IPS DF 4.7 (cell line): ENCODE data around the gene RBM20.

Experiments used
- DNase-seq: peaks from one replicate; pipeline ENCODE4 v3.0.0-alpha.2; 2013; ENCODE audit warnings: low spot score; ENCODE audit errors: extremely low read depth

Gene RBM20

DNA sequence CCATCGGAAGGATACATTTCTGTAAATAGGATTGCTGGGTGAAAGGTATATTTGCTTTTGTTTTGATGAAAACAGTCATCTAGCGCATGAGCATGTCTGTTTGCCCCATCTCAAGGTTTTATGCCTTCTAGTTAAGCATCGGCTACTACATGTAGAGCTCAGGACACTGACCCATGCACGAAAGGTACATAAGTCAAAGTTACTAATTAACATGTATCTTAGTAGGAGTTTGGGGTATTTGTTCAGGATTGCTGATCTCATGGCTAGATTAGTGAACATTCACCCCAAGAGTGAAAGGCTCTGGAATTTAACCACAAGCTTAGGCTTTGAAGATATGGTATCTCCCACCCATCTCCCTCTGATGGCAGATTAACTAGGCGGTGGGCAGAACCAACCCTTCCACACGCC lies 91.5 kb downstream of the RBM20 start:
- no peak for DNase-seq

GRCh38 chr10:110737886-110738634 lies 93.9 kb downstream of the RBM20 start:
- DNase-seq = no peak

GRCh38 chr10:110739811-110740271 lies 95.7 kb downstream of the RBM20 start:
- no peak for DNase-seq

DNA sequence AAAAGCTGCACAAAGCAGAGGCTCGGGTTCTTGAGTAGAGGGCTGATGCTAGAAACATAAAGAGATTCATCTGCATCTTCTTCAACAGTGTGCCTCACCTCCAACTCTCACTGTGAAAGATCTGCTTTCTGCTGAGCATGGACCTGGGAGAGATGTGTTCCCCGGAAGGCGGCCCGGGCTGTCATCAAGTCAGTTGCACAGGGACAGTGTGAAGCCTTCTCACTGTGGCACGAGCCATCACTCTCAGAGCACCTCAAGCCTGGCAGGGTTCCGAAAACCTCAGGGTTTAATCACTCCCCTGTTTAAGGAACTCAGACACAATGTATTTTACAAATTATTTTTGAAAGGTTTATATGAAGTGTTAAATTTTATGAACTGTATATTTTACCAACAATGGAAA lies 98.7 kb downstream of the RBM20 start:
- DNase-seq = no peak

- no peak for DNase-seq
Measured at GRCh38 chr10:110744782-110745181, 100.6 kb downstream of the RBM20 start.

- peak; percentile 44 for DNase-seq
Measured at GRCh38 chr10:110746254-110746826, 102.2 kb downstream of the RBM20 start.

GRCh38 chr10:110746969-110747608 lies 103.0 kb downstream of the RBM20 start:
- no peak for DNase-seq

GRCh38 chr10:110747609-110748464 lies 103.7 kb downstream of the RBM20 start:
- no peak for DNase-seq

DNA sequence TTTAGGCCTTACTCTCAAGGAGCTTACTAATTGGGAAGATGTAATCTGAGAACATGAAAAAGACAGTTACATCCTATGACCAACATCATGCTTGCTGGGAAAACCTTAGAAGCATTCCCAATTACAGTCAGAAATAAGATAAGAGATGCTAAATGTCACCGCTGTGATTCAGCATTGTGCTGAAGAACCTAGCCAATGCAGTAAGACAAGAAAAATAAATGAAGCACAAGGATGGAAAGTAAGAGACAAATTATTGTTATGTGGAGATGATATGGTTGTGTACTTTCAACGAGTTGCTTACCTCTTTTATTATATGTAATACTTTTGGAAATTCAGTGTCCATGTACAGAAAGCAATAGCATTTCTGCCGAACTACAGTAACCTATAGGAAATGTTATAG lies 104.8 kb downstream of the RBM20 start:
- no peak for DNase-seq

DNA sequence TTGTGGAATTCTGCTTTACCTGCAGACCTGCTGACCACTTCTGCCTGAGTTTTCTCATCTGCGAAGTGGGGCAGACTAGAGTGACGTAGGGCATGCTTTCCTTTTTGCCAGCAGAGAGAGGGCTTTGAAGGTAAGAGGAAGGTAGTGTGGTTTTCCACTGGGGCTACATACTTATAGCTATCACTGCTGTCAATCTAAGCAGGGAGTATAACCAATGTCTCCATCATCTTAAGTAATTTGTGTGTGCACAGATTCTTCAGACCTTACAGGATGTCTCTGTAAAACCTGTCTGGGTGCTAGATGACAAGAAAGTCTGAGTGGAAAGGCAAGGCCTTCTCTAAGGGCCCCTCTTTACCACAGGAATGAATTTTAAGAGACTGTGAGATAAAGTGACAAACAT lies 106.8 kb downstream of the RBM20 start:
- no peak for DNase-seq

DNA sequence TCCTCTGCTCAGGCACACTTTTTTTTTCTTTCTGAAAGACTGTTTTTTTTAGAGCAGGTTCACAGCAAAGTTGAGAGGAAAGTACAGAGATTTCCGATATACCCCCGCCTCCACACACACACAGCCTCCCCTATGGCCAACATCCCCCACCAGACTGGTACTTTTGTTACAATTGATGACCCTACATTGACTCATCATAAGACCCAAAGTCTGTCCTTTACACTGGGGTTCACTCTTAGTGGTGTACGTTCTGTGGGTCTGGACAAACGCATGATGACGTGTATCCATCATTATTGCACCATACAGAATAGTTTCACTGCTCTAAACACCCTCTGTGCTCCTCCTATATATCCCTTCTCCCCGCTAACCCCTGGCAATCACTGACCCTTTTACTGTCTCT lies 107.7 kb downstream of the RBM20 start:
- no peak for DNase-seq

- no peak for DNase-seq
Measured at GRCh38 chr10:110753462-110753861, 109.3 kb downstream of the RBM20 start.

- DNase-seq = no peak
Measured at GRCh38 chr10:110754375-110755105, 110.4 kb downstream of the RBM20 start.

- no peak for DNase-seq
Measured at GRCh38 chr10:110755781-110756180, 111.6 kb downstream of the RBM20 start.

GRCh38 chr10:110756876-110757275 lies 112.7 kb downstream of the RBM20 start:
- no peak for DNase-seq

DNA sequence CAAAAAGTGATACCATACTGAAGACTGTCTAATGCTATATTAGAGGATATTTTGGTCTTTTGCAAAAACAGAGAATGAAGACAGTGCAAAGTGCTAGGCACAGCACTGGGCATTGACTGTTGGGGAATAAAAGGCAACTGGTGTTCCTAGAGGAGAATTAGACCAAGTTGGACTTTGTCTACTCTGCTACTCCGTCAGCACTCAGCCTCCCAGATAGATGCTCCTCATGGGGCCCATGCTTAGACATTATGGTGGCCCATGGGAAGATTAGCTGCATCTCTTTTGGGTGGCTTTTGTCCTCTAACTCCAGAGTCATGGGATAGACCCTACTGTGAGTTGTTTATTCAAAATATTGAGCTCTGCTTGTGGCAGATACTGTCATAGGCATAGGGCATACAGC lies 113.5 kb downstream of the RBM20 start:
- no peak for DNase-seq

- no peak for DNase-seq
Measured at GRCh38 chr10:110758128-110758765, 114.1 kb downstream of the RBM20 start.

DNA sequence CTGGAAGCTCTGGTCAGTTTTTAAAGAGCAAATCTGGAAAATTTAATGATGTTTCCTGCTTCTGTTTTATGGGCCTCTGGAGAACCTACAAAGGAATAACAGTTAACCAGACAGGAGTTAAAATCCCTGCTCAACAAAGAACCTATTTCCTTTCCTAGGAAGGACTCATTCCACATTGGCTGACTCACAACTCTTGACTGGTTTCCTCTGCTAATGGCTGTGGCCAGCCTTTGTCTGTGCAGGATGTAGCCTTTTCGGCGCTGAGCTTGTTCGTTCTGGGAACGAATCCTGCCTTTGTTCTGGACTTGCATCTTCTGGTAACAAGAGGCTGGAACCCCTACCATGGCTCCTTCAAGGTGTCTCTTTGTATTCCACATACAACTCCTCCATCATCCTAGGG lies 114.8 kb downstream of the RBM20 start:
- no peak for DNase-seq

DNA sequence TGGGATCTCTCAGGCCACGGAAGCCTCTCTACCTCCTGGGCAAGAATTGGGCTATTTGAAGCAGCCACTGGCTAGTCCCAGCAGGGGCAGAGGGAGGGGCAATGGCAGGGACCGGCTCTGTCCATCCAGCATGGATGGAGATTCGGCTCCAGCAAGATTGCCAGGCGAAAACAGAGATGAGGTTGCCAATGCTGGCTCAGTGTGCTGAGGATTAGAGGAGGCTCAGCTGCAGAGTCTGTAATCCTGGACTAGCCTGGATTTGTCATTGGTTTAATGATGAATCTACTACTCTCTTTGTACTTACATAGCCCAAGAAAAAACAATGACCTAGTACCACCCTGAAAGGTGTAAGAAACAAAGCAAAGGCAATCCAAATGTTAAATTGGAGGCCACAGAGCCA lies 115.4 kb downstream of the RBM20 start:
- DNase-seq = no peak

DNA sequence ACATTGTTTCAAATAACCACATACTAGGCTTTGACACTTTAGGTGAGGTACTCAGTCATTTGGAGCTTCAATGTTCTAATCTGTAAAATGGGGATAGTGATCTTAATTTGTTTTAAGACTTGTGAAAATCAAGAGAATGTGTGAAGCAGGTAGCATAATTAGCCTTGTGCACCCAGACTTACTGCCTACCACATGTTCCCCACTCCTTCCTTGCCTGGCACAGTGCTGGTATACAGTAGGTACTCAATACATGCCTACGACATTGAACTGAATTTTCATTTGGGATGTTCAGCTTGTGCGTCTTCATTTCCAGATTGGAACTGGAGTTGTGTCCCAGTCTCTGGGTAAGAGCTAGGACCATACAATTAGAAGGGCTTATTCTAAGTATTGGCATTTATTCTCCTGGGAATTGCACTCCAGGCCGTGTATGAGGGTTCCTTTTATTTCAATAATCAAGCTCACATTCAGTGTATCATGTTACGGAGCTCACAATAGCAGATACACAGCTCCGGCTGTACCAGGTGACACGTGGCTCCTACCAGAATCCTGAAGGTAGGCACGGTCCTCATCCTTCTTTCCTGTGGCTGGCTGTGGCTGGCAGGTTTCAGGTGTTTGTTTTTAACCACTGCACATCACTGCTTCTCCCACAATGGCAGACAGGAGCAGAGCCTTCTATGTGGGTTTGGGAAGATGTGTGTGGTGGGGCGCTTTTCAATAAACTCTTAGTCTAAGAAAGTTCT lies 118.1 kb downstream of the RBM20 start:
- no peak for DNase-seq
